Measurements from ENCODE around the gene TSSK6. TPM values are rescaled to one million over a fixed set of nuclear protein-coding genes. Genes with fewer than 3 reads are reported as not detected.

TSSK6 gene
- total and polyA plus RNA-seq, 2 donors = 1.2 to 3.0 TPM

DNA sequence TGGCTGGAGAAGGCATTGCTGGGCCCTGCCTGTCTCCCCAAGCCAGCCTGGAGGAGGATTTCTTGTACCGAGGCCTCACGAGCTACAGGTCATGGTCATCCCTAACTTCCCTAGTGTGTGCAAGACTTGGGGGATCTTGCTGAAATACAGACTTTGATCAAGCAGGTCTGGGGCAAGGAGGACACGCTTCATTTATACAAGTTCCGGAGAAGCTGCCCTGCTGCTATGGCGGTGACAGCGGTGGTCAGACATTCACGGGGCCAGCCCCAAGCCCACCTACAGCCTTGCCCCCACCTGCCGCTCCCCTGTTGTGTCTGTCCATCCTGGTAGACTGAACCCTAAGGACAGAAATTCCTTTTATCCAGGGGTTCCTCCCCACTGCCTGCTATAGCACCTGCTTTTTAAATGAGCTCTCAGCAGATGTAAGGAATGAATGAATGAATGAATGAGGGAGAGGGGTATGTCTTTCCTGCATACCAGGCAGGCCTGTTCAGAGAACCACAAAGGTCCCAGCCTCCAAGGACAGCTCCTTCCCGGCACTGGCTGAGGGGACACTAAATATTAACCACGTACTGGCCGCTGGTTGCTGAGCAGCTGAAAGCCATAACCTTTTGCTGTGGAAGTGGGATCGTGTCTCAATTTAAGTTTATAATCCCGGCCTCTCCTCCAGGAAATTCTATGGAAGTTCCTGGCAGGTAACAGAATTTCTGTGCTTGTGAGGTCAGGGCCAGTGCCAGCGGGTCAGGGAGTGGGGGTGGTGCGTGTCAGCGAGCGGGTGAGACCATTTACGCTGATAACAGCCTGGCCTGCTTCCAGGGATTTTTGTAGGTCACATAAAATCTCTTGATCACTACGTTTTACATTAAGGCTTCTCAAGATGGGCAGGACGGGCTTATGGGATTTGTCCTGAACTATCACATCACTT, 27.1 kb downstream of the TSSK6 start:
- no peak for DNase-seq (ENCODE audit: low read depth in 6 of 9, low spot score in 9 of 9)
- H3K9me3 ChIP-seq (ENCODE audit: control insufficient read depth in 2 of 2, insufficient read depth in 1 of 2, low read length in 1 of 2) = no peaks in the 10 kb centered on the region
- H3K4me3 ChIP-seq (ENCODE audit: low read length in 2 of 2) = no peak overlapping the region
- H3K4me1 ChIP-seq (ENCODE audit: control insufficient read depth in 2 of 2, insufficient read depth in 2 of 2, low read length in 2 of 2) = peaks cover 27 to 62% of the 10 kb centered on the region in 2 donors
- H3K27me3 ChIP-seq (ENCODE audit: control insufficient read depth in 2 of 2, insufficient read depth in 1 of 2, low read length in 1 of 2) = no peaks in the 10 kb centered on the region
- 94% methylated on average over 20 of the region's 20 CpGs for WGBS
- peak overlapping the region; percentile 94 to 98 for H3K27ac ChIP-seq (ENCODE audit: low read depth in 1 of 2, low read length in 1 of 2)
- peaks cover 39 to 55% of the 10 kb centered on the region in 2 donors for H3K36me3 ChIP-seq (ENCODE audit: control insufficient read depth in 2 of 2, insufficient read depth in 2 of 2, low read length in 1 of 2)

DNA sequence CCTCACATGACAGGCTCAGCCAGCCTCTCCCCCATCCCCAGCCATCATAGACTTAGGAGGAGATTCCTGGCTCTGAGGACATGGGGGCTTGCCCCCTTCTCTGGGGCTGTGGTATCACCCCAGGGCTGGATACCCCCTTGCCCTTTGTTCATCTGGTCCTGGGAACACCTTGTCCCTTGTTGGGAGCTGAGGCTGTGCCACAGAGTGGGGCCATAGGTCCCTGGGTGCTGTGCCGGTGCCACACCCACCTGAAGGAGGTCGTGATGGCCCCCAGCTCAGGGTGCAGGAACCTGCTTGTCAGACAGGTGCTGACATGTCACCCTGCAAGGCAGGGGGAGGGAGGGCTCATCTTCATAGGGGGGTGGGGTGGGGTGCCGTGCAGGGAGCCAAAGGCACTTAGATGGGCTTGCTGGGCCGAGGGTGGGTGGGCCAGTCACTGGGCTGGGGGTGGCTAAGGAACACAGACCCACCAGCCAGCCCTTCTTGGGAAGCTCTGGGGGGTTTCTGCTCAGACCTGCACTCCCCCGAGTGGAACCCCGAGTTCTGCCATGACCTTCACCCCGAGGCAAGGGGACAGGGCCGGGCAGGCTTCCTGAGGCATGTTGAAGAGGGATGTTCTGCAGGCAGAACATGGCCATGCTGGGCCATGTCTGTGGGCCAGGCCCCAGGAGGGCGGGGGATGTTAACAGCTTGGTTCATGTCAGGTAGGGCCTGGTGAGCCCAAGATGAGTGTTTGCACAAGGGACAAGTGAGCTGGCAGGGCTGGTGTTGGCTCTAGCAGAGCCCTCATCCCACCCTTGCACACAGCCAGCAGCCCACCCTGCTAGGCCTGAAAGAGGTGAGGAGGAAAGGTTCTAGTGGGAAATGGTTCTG, 28.0 kb downstream of the TSSK6 start:
- Histone ChIP-seq H3K27ac (ENCODE audit: low read depth in 1 of 2, low read length in 1 of 2) (peak overlapping the region; percentile 54 to 98), H3K4me3 (ENCODE audit: low read length in 2 of 2) (no peak overlapping the region), H3K27me3 (ENCODE audit: control insufficient read depth in 2 of 2, insufficient read depth in 1 of 2, low read length in 1 of 2) (no peaks in the 10 kb centered on the region), H3K9me3 (ENCODE audit: control insufficient read depth in 2 of 2, insufficient read depth in 1 of 2, low read length in 1 of 2) (no peaks in the 10 kb centered on the region), H3K4me1 (ENCODE audit: control insufficient read depth in 2 of 2, insufficient read depth in 2 of 2, low read length in 2 of 2) (peaks cover 27 to 71% of the 10 kb centered on the region in 2 donors), H3K36me3 (ENCODE audit: control insufficient read depth in 2 of 2, insufficient read depth in 2 of 2, low read length in 1 of 2) (peaks cover 36 to 57% of the 10 kb centered on the region in 2 donors)
- WGBS = 90% methylated on average over 9 of the region's 9 CpGs
- DNase-seq (ENCODE audit: low read depth in 6 of 9, low spot score in 9 of 9) = no peak

GRCh38 chr19:19486343-19487076, 28.8 kb downstream of the TSSK6 start:
- H3K36me3 ChIP-seq (ENCODE audit: control insufficient read depth in 2 of 2, insufficient read depth in 2 of 2, low read length in 1 of 2) = peaks cover 28 to 52% of the 10 kb centered on the region in 2 donors

DNA sequence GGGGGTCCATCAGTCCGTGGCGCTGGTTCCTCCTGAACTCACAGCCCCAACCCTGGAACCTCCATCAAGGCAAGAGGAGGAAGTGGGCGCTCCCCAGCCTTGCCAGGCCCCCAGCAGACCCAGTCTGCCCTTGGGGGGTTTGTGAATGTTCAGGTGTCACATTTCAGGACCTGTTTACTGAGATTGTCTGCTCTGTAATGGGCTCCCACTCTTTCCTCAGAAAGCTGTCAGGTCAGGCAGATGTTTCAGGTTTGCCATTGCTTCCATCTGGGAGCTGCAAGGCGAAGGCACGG, 29.4 kb downstream of the TSSK6 start:
- H3K4me1 ChIP-seq (ENCODE audit: control insufficient read depth in 2 of 2, insufficient read depth in 2 of 2, low read length in 2 of 2) = peaks cover 32 to 78% of the 10 kb centered on the region in 2 donors

More at GRCh38 chr19:19486343-19487076, 28.8 kb downstream of the TSSK6 start:
- Histone ChIP-seq H3K9me3 (ENCODE audit: control insufficient read depth in 2 of 2, insufficient read depth in 1 of 2, low read length in 1 of 2) (no peaks in the 10 kb centered on the region), H3K4me3 (ENCODE audit: low read length in 2 of 2) (no peak overlapping the region), H3K27ac (ENCODE audit: low read depth in 1 of 2, low read length in 1 of 2) (peak overlapping the region; percentile 39 to 41), H3K4me1 (ENCODE audit: control insufficient read depth in 2 of 2, insufficient read depth in 2 of 2, low read length in 2 of 2) (peaks cover 27 to 72% of the 10 kb centered on the region in 2 donors), H3K27me3 (ENCODE audit: control insufficient read depth in 2 of 2, insufficient read depth in 1 of 2, low read length in 1 of 2) (no peaks in the 10 kb centered on the region)
- no peak for DNase-seq (ENCODE audit: low read depth in 6 of 9, low spot score in 9 of 9)
- 95% methylated on average over 15 of the region's 15 CpGs for WGBS

GRCh38 chr19:19485161-19485997, 30.0 kb downstream of the TSSK6 start:
- peaks cover 38 to 82% of the 10 kb centered on the region in 2 donors for H3K4me1 ChIP-seq (ENCODE audit: control insufficient read depth in 2 of 2, insufficient read depth in 2 of 2, low read length in 2 of 2)
- H3K27me3 ChIP-seq (ENCODE audit: control insufficient read depth in 2 of 2, insufficient read depth in 1 of 2, low read length in 1 of 2) = no peaks in the 10 kb centered on the region
- H3K27ac ChIP-seq (ENCODE audit: low read depth in 1 of 2, low read length in 1 of 2) = no peak overlapping the region
- 90% methylated on average over 15 of the region's 15 CpGs for WGBS
- peaks cover 19 to 52% of the 10 kb centered on the region in 2 donors for H3K36me3 ChIP-seq (ENCODE audit: control insufficient read depth in 2 of 2, insufficient read depth in 2 of 2, low read length in 1 of 2)
- no peaks in the 10 kb centered on the region for H3K9me3 ChIP-seq (ENCODE audit: control insufficient read depth in 2 of 2, insufficient read depth in 1 of 2, low read length in 1 of 2)
- DNase-seq (ENCODE audit: low read depth in 6 of 9, low spot score in 9 of 9) = no peak
- no peak overlapping the region for H3K4me3 ChIP-seq (ENCODE audit: low read length in 2 of 2)

More for the DNA sequence above, 29.4 kb downstream of the TSSK6 start:
- H3K27me3 ChIP-seq (ENCODE audit: control insufficient read depth in 2 of 2, insufficient read depth in 1 of 2, low read length in 1 of 2) = no peaks in the 10 kb centered on the region
- no peaks in the 10 kb centered on the region for H3K9me3 ChIP-seq (ENCODE audit: control insufficient read depth in 2 of 2, insufficient read depth in 1 of 2, low read length in 1 of 2)
- H3K27ac ChIP-seq (ENCODE audit: low read depth in 1 of 2, low read length in 1 of 2) = peak overlapping the region; percentile 0 to 14
- no peak overlapping the region for H3K4me3 ChIP-seq (ENCODE audit: low read length in 2 of 2)
- H3K36me3 ChIP-seq (ENCODE audit: control insufficient read depth in 2 of 2, insufficient read depth in 2 of 2, low read length in 1 of 2) = peaks cover 23 to 53% of the 10 kb centered on the region in 2 donors
- DNase-seq (ENCODE audit: low read depth in 6 of 9, low spot score in 9 of 9) = no peak
- WGBS = 96% methylated on average over 5 of the region's 5 CpGs

DNA sequence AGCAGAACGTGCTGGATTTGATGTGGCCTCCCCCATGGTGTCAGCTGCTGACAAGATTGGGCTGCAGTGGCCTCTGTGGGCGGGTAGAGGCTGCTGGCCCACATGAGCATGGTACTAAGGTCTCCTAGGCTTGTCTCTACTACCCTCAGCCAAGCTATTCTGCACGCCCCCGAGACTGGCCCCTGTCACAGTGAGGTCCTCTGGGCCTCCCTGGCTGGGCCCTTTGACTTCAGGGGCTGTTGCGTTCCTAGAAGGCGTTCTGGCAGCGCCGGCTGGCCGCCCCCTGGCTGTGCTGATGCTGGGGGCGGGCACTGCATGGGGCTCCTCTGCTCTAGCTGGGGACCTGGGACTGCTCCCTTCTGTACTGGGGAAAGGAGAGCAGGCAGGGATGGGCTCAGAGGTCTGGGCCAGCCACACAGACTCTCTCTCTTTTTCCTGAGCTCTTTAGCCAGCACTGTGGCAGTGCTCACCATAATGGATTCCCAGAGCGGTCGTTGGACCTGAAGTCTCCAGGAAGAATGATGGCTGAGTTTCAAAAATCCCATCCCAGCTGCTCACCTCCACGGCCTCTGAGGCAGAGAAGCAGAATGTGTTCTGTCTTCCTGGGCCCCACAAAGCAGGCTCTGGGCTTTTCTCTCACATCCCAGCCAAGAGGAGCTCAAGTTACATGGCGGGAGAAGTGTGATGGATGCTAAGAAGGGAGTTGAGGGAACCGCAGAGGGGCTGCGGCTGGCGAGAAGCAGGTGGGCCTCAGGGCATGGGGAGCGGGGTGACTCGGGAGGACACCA, 32.3 kb downstream of the TSSK6 start:
- peaks cover 19 to 64% of the 10 kb centered on the region in 2 donors for H3K4me1 ChIP-seq (ENCODE audit: control insufficient read depth in 2 of 2, insufficient read depth in 2 of 2, low read length in 2 of 2)
- H3K27me3 ChIP-seq (ENCODE audit: control insufficient read depth in 2 of 2, insufficient read depth in 1 of 2, low read length in 1 of 2) = no peaks in the 10 kb centered on the region
- H3K27ac ChIP-seq (ENCODE audit: low read depth in 1 of 2, low read length in 1 of 2) = no peak overlapping the region
- peaks cover 19 to 58% of the 10 kb centered on the region in 2 donors for H3K36me3 ChIP-seq (ENCODE audit: control insufficient read depth in 2 of 2, insufficient read depth in 2 of 2, low read length in 1 of 2)
- WGBS = 94% methylated on average over 19 of the region's 19 CpGs
- H3K9me3 ChIP-seq (ENCODE audit: control insufficient read depth in 2 of 2, insufficient read depth in 1 of 2, low read length in 1 of 2) = no peaks in the 10 kb centered on the region
- H3K4me3 ChIP-seq (ENCODE audit: low read length in 2 of 2) = no peak overlapping the region
- DNase-seq (ENCODE audit: low read depth in 6 of 9, low spot score in 9 of 9) = no peak

DNA sequence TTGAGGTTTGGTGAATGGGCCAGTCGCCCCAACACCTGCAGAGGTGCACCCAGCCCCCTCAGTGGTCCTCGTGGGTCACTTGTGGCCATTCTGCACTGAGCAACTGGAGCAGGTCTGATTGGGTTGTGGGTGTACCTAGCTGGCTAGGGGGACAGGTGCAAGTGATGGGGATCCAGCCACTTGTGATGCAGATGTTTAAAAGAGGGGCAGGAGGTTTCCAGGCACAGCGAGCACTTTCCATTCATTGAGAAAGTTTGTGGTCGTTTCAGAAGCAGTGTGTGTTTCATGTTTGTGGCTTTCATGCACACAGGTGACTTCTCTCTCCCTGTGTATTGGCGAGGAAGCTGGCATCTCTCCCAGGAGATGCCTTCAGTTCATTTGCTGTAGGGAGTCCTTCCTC, 34.7 kb downstream of the TSSK6 start:
- Histone ChIP-seq H3K27me3 (ENCODE audit: control insufficient read depth in 2 of 2, insufficient read depth in 1 of 2, low read length in 1 of 2) (no peaks in the 10 kb centered on the region), H3K27ac (ENCODE audit: low read depth in 1 of 2, low read length in 1 of 2) (peak overlapping the region in 1 of 2 donors; percentile 69), H3K4me1 (ENCODE audit: control insufficient read depth in 2 of 2, insufficient read depth in 2 of 2, low read length in 2 of 2) (peaks cover 17 to 52% of the 10 kb centered on the region in 2 donors), H3K4me3 (ENCODE audit: low read length in 2 of 2) (no peak overlapping the region), H3K36me3 (ENCODE audit: control insufficient read depth in 2 of 2, insufficient read depth in 2 of 2, low read length in 1 of 2) (peaks cover 19 to 60% of the 10 kb centered on the region in 2 donors), H3K9me3 (ENCODE audit: control insufficient read depth in 2 of 2, insufficient read depth in 1 of 2, low read length in 1 of 2) (no peaks in the 10 kb centered on the region)
- WGBS = 37% methylated on average over 5 of the region's 5 CpGs
- DNase-seq (ENCODE audit: low read depth in 6 of 9, low spot score in 9 of 9) = peak in 3 of 9 donors; percentile 42 to 76 (median 53)

All from thymus (tissue), 11 donors.